HepG2 (cell line): ENCODE results near the gene SFXN1. TPM values are rescaled to one million over a fixed set of nuclear protein-coding genes. Genes with fewer than 3 reads are reported as not detected.

ENCODE experiments used
- ATF7-NPFF ChIP-seq: sonication (generic); formaldehyde crosslinking; IDR thresholded peaks from 2 replicates; pipeline ENCODE4 v1.8.1; 2023; ENCODE audit warnings: mild to moderate bottlenecking, low read depth, missing genetic modification reagents, moderate library complexity
- EP300 ChIP-seq, 3 experiments: sonication (generic) in 1 of 3; formaldehyde crosslinking in 1 of 3; IDR thresholded peaks; 2 replicates each; pipeline versions ENCODE4 v1.5.1 to v1.6.1; 2011 to 2020; ENCODE audit warnings: low read depth in 2 of 3, low read length in 2 of 3, borderline replicate concordance in 1 of 3, improper control_type of control experiment in 1 of 3, mild to moderate bottlenecking in 1 of 3, missing genetic modification reagents in 1 of 3, moderate library complexity in 1 of 3
- ETV5 ChIP-seq: IDR thresholded peaks from 2 replicates; pipeline ENCODE4 v1.6.1; 2018; ENCODE audit warnings: missing biosample characterization, missing genetic modification reagents, inconsistent platforms, borderline replicate concordance
- GFI1 ChIP-seq: sonication (generic); formaldehyde crosslinking; IDR thresholded peaks from 2 replicates; pipeline ENCODE4 v1.5.0; 2020; ENCODE audit warnings: missing genetic modification reagents, mild to moderate bottlenecking, borderline replicate concordance
- GMEB2 ChIP-seq: IDR thresholded peaks from 2 replicates; pipeline ENCODE4 v1.6.1; 2016; ENCODE audit warnings: missing biosample characterization, missing genetic modification reagents, low read depth
- HNF4A ChIP-seq: sonication (generic); formaldehyde crosslinking; IDR thresholded peaks from 2 replicates; pipeline ENCODE4 v1.4.0; 2020; ENCODE audit warnings: missing genetic modification reagents
- ISL2 ChIP-seq: sonication (generic); formaldehyde crosslinking; IDR thresholded peaks from 2 replicates; pipeline ENCODE4 v1.5.0; 2020; ENCODE audit warnings: missing genetic modification reagents
- MIER3 ChIP-seq: IDR thresholded peaks from 2 replicates; pipeline ENCODE4 v1.6.1; 2016; ENCODE audit warnings: missing compliant biosample characterization, borderline replicate concordance
- MXD4 ChIP-seq: IDR thresholded peaks from 2 replicates; pipeline ENCODE4 v1.6.1; 2016; ENCODE audit warnings: mild to moderate bottlenecking, missing biosample characterization, missing genetic modification reagents
- NRL ChIP-seq: sonication (generic); formaldehyde crosslinking; IDR thresholded peaks from 2 replicates; pipeline ENCODE4 v1.5.0; 2020; ENCODE audit warnings: missing genetic modification reagents, mild to moderate bottlenecking, moderate library complexity, borderline replicate concordance
- POLR2A ChIP-seq, 2 experiments: IDR thresholded peaks; 2 replicates each; pipeline ENCODE4 v1.6.1; 2011; ENCODE audit warnings: low read depth in 2 of 2, low read length in 2 of 2, mild to moderate bottlenecking in 1 of 2, moderate library complexity in 1 of 2; ENCODE audit not compliant: insufficient read depth in 1 of 2
- RARA ChIP-seq: IDR thresholded peaks from 2 replicates; pipeline ENCODE4 v1.6.1; 2016; ENCODE audit warnings: missing genetic modification reagents, missing compliant biosample characterization
- RCOR2 ChIP-seq: IDR thresholded peaks from 2 replicates; pipeline ENCODE4 v1.6.1; 2016; ENCODE audit warnings: missing biosample characterization, missing genetic modification reagents
- SOX5 ChIP-seq: IDR thresholded peaks from 2 replicates; pipeline ENCODE4 v1.6.1; 2016; ENCODE audit warnings: borderline replicate concordance
- SOX6 ChIP-seq, 2 experiments: fragments of 450-650 bp in 1 of 2; sonication (generic) in 1 of 2; formaldehyde crosslinking in 1 of 2; IDR thresholded peaks; 2 replicates each; pipeline versions ENCODE4 v1.4.0 to v1.6.1; 2017 to 2020; ENCODE audit warnings: antibody characterized with exemption in 1 of 2, mild to moderate bottlenecking in 1 of 2, missing genetic modification reagents in 1 of 2
- SP5 ChIP-seq: IDR thresholded peaks from 2 replicates; pipeline ENCODE4 v1.6.1; 2016; ENCODE audit warnings: low read depth, borderline replicate concordance
- TARDBP ChIP-seq: sonication (generic); formaldehyde crosslinking; IDR thresholded peaks from 2 replicates; pipeline ENCODE4 v1.8.0; 2022; ENCODE audit warnings: mild to moderate bottlenecking, missing genetic modification reagents
- TBX2 ChIP-seq: sonication (generic); formaldehyde crosslinking; IDR thresholded peaks from 2 replicates; pipeline ENCODE4 v1.5.0; 2020; ENCODE audit warnings: missing genetic modification reagents, mild to moderate bottlenecking, borderline replicate concordance
- TCF7 ChIP-seq: sonication (generic); IDR thresholded peaks from 2 replicates; pipeline ENCODE4 v1.6.1; 2016; ENCODE audit warnings: antibody characterized with exemption, low read depth
- ZFY ChIP-seq: sonication (generic); formaldehyde crosslinking; IDR thresholded peaks from 2 replicates; pipeline ENCODE4 v1.4.0; 2020; ENCODE audit warnings: missing genetic modification reagents
- ZNF333 ChIP-seq: sonication (generic); formaldehyde crosslinking; IDR thresholded peaks from 2 replicates; pipeline ENCODE4 v1.4.0; 2020; ENCODE audit warnings: mild to moderate bottlenecking, missing genetic modification reagents, borderline replicate concordance
- polyA plus RNA-seq, 8 experiments: library from polyadenylated mRNA; depleted of rRNA in 3 of 8; stranded (reverse) in 7 of 8; unstranded in 1 of 8; fragments of >200 nt; fragmentation: Illumina TruSeq in 4 of 8; extraction: Trizol in 4 of 8; gene quantifications; 2 replicates each; pipeline versions ENCODE4 v1.2.1 to v1.2.3, GENCODE V29; 2011 to 2016; ENCODE audit warnings: low read depth in 4 of 8, missing spikeins in 1 of 8, mixed read lengths in 1 of 8; ENCODE audit not compliant: insufficient read depth in 1 of 8
- total RNA-seq, 5 experiments: library from RNA; depleted of rRNA; stranded (reverse); fragments of >200 nt; fragmentation: Illumina TruSeq; extraction: Trizol; gene quantifications; 2 replicates each; pipeline ENCODE4 v1.2.3, GENCODE V29; 2016; ENCODE audit warnings: low read depth in 1 of 5
- TF ChIP-seq, protein P1 (sequence below), 2 experiments: sonication (generic) in 1 of 2; formaldehyde crosslinking in 1 of 2; IDR thresholded peaks; 2 replicates each; pipeline versions ENCODE4 v1.4.0 to v1.6.1; 2016 to 2020; ENCODE audit warnings: borderline replicate concordance in 1 of 2, low read depth in 1 of 2, mild to moderate bottlenecking in 1 of 2, missing genetic modification reagents in 1 of 2
- TF ChIP-seq, protein P2 (sequence below): sonication (generic); formaldehyde crosslinking; IDR thresholded peaks from 2 replicates; pipeline ENCODE4 v1.8.0; 2022; ENCODE audit warnings: missing genetic modification reagents, mild to moderate bottlenecking, borderline replicate concordance

The SFXN1 gene
- total and polyA plus RNA-seq, 2 of the 13 experiments (the other 11 are each of a cell fraction or from before 2014, with no cell fraction given) = 122 to 135 TPM

- TF ChIP-seq EP300 (IDR thresholded peaks at IDR 0.05; ENCODE audit: low read depth in 2 of 2, low read length in 2 of 2) (peak in 1 of 2 experiments; percentile 59; a peak in 1 of 4 replicates), EP300 (CRISPR knock-in tag; IDR thresholded peaks at IDR 0.05; ENCODE audit: borderline replicate concordance) (no peak), SOX5 (CRISPR knock-in tag) (peak; percentile 51; the same call in 1 of the 2 replicates), SP5 (CRISPR knock-in tag) (peak; percentile 88; the same call in 1 of the 2 replicates), HNF4A (CRISPR knock-in tag) (peak; percentile 53; the same call in 1 of the 2 replicates), ZFY (no peak), RCOR2 (CRISPR knock-in tag) (peak; percentile 45; the same call in 1 of the 2 replicates), ISL2 (CRISPR knock-in tag) (peak; percentile 72), RARA (CRISPR knock-in tag) (peak; percentile 79), NRL (CRISPR knock-in tag) (no peak), POLR2A (IDR thresholded peaks at IDR 0.05; ENCODE audit: insufficient read depth in 1 of 2, low read depth in 2 of 2, low read length in 2 of 2) (no peak), ATF7-NPFF (CRISPR knock-in tag) (no peak), SOX6 (IDR thresholded peaks at IDR 0.05) (no peak), SOX6 (CRISPR knock-in tag; IDR thresholded peaks at IDR 0.05) (peak; percentile 57), ZNF333 (CRISPR knock-in tag) (no peak), MXD4 (no peak), TARDBP (peak; percentile 77; the same call in 1 of the 2 replicates), GFI1 (CRISPR knock-in tag) (peak; percentile 76), TCF7 (peak; percentile 99), GMEB2 (CRISPR knock-in tag) (no peak), ETV5 (peak; percentile 54; the same call in 1 of the 2 replicates), TBX2 (peak; percentile 73; the same call in 1 of the 2 replicates), MIER3 (peak; percentile 73; the same call in 1 of the 2 replicates)
- TF ChIP-seq, protein P1, sequence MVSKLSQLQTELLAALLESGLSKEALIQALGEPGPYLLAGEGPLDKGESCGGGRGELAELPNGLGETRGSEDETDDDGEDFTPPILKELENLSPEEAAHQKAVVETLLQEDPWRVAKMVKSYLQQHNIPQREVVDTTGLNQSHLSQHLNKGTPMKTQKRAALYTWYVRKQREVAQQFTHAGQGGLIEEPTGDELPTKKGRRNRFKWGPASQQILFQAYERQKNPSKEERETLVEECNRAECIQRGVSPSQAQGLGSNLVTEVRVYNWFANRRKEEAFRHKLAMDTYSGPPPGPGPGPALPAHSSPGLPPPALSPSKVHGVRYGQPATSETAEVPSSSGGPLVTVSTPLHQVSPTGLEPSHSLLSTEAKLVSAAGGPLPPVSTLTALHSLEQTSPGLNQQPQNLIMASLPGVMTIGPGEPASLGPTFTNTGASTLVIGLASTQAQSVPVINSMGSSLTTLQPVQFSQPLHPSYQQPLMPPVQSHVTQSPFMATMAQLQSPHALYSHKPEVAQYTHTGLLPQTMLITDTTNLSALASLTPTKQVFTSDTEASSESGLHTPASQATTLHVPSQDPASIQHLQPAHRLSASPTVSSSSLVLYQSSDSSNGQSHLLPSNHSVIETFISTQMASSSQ (IDR thresholded peaks at IDR 0.05; ENCODE audit: low read depth) = peak; percentile 57; the same call in 1 of the 2 replicates
- TF ChIP-seq, protein P1 (CRISPR knock-in tag; IDR thresholded peaks at IDR 0.05; ENCODE audit: borderline replicate concordance) = peak; percentile 44; the same call in 1 of the 2 replicates
- TF ChIP-seq, protein P2, sequence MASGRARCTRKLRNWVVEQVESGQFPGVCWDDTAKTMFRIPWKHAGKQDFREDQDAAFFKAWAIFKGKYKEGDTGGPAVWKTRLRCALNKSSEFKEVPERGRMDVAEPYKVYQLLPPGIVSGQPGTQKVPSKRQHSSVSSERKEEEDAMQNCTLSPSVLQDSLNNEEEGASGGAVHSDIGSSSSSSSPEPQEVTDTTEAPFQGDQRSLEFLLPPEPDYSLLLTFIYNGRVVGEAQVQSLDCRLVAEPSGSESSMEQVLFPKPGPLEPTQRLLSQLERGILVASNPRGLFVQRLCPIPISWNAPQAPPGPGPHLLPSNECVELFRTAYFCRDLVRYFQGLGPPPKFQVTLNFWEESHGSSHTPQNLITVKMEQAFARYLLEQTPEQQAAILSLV = no peak
These were observed 10.2 kb upstream of the SFXN1 start (continued) for GRCh38 chr5:175467983-175468690.
